Measurements from ENCODE around the gene DSE.

DNA sequence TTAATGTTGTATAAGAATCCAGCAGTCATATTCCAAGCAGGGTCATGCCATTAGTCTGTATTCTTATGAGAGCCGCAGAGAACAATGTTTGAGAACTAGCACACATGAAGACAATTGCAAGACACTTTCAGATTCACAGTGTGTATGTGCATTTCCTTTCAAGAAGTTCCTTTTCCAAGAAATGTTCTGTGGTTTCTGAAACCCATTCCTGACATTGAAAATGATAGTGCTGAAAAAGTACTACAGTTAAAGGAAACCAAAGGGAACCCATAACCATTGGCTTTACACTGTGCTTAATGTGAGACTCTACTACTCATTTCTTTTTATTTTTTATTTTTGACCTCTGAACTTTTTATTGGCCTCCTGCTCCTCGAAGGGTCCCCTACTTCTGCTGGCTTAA lies 86.2 kb downstream of the DSE start:
- TF ChIP-seq, protein P1, sequence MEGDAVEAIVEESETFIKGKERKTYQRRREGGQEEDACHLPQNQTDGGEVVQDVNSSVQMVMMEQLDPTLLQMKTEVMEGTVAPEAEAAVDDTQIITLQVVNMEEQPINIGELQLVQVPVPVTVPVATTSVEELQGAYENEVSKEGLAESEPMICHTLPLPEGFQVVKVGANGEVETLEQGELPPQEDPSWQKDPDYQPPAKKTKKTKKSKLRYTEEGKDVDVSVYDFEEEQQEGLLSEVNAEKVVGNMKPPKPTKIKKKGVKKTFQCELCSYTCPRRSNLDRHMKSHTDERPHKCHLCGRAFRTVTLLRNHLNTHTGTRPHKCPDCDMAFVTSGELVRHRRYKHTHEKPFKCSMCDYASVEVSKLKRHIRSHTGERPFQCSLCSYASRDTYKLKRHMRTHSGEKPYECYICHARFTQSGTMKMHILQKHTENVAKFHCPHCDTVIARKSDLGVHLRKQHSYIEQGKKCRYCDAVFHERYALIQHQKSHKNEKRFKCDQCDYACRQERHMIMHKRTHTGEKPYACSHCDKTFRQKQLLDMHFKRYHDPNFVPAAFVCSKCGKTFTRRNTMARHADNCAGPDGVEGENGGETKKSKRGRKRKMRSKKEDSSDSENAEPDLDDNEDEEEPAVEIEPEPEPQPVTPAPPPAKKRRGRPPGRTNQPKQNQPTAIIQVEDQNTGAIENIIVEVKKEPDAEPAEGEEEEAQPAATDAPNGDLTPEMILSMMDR (IDR thresholded peaks at IDR 0.05; ENCODE audit: poor library complexity, severe bottlenecking): no peak
- TF ChIP-seq POLR2AphosphoS5 (IDR thresholded peaks at IDR 0.05): no peak
- TF ChIP-seq, protein P2, sequence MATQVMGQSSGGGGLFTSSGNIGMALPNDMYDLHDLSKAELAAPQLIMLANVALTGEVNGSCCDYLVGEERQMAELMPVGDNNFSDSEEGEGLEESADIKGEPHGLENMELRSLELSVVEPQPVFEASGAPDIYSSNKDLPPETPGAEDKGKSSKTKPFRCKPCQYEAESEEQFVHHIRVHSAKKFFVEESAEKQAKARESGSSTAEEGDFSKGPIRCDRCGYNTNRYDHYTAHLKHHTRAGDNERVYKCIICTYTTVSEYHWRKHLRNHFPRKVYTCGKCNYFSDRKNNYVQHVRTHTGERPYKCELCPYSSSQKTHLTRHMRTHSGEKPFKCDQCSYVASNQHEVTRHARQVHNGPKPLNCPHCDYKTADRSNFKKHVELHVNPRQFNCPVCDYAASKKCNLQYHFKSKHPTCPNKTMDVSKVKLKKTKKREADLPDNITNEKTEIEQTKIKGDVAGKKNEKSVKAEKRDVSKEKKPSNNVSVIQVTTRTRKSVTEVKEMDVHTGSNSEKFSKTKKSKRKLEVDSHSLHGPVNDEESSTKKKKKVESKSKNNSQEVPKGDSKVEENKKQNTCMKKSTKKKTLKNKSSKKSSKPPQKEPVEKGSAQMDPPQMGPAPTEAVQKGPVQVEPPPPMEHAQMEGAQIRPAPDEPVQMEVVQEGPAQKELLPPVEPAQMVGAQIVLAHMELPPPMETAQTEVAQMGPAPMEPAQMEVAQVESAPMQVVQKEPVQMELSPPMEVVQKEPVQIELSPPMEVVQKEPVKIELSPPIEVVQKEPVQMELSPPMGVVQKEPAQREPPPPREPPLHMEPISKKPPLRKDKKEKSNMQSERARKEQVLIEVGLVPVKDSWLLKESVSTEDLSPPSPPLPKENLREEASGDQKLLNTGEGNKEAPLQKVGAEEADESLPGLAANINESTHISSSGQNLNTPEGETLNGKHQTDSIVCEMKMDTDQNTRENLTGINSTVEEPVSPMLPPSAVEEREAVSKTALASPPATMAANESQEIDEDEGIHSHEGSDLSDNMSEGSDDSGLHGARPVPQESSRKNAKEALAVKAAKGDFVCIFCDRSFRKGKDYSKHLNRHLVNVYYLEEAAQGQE (IDR thresholded peaks at IDR 0.05; ENCODE audit: borderline replicate concordance): no peak

Data from neural cell (in vitro differentiated cells).